Neutrophil (primary cell): ENCODE data around the gene STRAP.
"Not testable (repeated sequence)": the region's sequence is repeated elsewhere in the genome, so short reads cannot be mapped to it uniquely, and the experiment has no call there.

Experiments
- H3K27ac ChIP-seq: fragments of 200-600 bp; sonication (generic); 2 replicates; pipeline ENCODE4 v1.5.1; 2016; ENCODE audit warnings: mild to moderate bottlenecking, moderate library complexity
- H3K27me3 ChIP-seq: fragments of 200-600 bp; sonication (generic); 2 replicates; pipeline ENCODE4 v1.6.0; 2016; ENCODE audit warnings: mild to moderate bottlenecking
- H3K36me3 ChIP-seq: fragments of 200-600 bp; sonication (generic); 2 replicates; pipeline ENCODE4 v1.5.1; 2017
- H3K4me1 ChIP-seq, 2 experiments: fragments of 200-600 bp in 1 of 2; sonication (generic) in 1 of 2; 1 replicate in 1 of 2; 2 replicates in 1 of 2; pipeline versions ENCODE4 v1.5.1 to v1.6.1; 2013 to 2016; ENCODE audit warnings: low read depth in 1 of 2, low read length in 1 of 2, mild to moderate bottlenecking in 1 of 2, moderate library complexity in 1 of 2; ENCODE audit not compliant: control insufficient read depth in 1 of 2, insufficient read depth in 1 of 2
- H3K4me3 ChIP-seq, 2 experiments: fragments of 200-600 bp in 1 of 2; sonication (generic) in 1 of 2; 1 replicate in 1 of 2; 2 replicates in 1 of 2; pipeline ENCODE4 v1.5.1; 2013 to 2016; ENCODE audit warnings: low read depth in 1 of 2, low read length in 1 of 2, mild to moderate bottlenecking in 1 of 2, moderate library complexity in 1 of 2
- H3K9me3 ChIP-seq: fragments of 200-600 bp; sonication (generic); 2 replicates; pipeline ENCODE4 v1.5.1; 2016
- TF ChIP-seq, protein P1 (sequence below): fragments of 200-600 bp; sonication (generic); IDR thresholded peaks from 2 replicates; pipeline ENCODE4 v1.5.1; 2016; ENCODE audit warnings: antibody characterized with exemption

The STRAP gene

DNA sequence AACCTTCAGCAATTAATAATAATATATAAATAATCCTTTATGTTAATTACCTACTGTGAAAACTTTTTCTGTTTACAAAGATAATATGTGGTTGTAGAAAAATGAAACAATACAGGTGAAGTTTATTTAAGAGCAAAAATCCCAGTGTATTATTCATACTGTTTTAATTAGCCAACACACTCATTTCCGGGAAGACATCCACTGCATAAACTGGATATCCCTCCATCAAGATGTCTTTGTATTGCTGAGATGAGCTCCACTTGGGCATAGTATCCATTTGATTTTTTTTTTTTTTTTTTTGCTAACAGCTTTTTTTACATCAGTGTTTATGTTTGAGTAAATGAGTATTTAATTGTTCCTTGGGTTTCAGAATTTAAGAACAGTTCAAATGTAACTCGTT, 15.2 kb downstream of the STRAP start:
- Histone ChIP-seq H3K27ac (no peak overlapping the region), H3K9me3 (no peaks in the 10 kb centered on the region), H3K4me3 (no peak overlapping the region), H3K27me3 (no peaks in the 10 kb centered on the region), H3K4me1 (no peaks in the 10 kb centered on the region), H3K36me3 (peaks cover 68% of the 10 kb centered on the region)
- TF ChIP-seq, protein P1, sequence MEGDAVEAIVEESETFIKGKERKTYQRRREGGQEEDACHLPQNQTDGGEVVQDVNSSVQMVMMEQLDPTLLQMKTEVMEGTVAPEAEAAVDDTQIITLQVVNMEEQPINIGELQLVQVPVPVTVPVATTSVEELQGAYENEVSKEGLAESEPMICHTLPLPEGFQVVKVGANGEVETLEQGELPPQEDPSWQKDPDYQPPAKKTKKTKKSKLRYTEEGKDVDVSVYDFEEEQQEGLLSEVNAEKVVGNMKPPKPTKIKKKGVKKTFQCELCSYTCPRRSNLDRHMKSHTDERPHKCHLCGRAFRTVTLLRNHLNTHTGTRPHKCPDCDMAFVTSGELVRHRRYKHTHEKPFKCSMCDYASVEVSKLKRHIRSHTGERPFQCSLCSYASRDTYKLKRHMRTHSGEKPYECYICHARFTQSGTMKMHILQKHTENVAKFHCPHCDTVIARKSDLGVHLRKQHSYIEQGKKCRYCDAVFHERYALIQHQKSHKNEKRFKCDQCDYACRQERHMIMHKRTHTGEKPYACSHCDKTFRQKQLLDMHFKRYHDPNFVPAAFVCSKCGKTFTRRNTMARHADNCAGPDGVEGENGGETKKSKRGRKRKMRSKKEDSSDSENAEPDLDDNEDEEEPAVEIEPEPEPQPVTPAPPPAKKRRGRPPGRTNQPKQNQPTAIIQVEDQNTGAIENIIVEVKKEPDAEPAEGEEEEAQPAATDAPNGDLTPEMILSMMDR = no peak

DNA sequence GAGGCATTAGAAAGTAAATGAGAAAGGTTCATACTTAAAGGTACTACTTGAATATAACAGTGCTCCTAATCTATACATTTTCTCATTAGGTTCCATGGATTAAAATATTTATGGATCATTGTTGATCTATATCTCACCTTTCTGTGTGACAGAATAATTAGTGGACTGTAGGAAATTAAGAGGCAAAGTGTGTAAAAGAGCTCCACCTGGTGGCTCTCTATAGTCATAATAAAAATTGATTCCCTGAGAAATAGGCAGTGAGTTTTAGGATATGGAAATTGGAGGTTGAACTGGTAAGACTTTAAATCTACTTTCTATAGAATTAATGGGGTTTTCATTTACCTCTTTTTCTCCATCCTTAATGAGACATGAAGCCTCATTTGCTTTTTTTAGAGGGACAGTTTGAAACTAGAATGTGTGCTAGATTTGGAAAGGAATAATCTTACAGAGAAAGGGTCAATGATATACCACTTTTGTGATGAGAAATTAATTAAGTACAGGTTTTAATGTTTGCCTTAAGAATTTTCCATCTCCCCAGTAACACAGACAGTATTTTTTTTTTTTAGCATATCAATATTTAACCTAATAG, 17.2 kb downstream of the STRAP start:
- no peak overlapping the region for H3K4me3 ChIP-seq
- peaks cover 83% of the 10 kb centered on the region for H3K36me3 ChIP-seq
- no peaks in the 10 kb centered on the region for H3K4me1 ChIP-seq
- TF ChIP-seq, protein P1 = peak; percentile 49
- no peaks in the 10 kb centered on the region for H3K9me3 ChIP-seq
- no peaks in the 10 kb centered on the region for H3K27me3 ChIP-seq
- no peak overlapping the region for H3K27ac ChIP-seq

DNA sequence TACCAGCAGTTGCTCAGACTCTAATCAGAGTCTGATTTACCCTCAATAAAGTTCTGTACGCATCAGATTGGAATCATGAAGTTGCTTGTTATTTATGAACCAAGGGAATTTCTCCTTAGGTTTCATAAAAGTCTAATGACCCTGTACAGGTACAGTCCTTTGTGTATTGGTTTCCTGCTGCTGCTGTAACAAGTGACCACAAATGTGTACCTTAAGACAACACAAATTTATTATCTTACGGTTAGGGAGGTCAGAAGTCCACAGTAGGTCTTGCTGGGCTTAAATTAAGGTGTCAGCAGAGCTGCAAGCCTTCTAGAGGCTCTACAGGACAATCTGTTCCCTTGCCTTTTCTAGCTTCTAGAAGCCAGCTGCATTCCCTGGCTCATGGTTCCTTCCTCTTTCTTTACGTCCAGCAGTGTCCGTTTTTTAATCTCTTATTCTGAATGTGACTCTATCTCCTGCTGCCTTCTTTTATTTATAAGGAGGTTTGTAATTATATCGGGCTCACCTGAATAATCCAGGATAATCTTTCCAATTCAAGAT, 22.3 kb downstream of the STRAP start:
- H3K27ac ChIP-seq = no peak overlapping the region
- H3K4me3 ChIP-seq = no peak overlapping the region
- TF ChIP-seq, protein P1 = no peak
- H3K27me3 ChIP-seq = no peaks in the 10 kb centered on the region
- H3K36me3 ChIP-seq = peaks cover 55% of the 10 kb centered on the region
- H3K4me1 ChIP-seq = no peaks in the 10 kb centered on the region
- no peaks in the 10 kb centered on the region for H3K9me3 ChIP-seq

DNA sequence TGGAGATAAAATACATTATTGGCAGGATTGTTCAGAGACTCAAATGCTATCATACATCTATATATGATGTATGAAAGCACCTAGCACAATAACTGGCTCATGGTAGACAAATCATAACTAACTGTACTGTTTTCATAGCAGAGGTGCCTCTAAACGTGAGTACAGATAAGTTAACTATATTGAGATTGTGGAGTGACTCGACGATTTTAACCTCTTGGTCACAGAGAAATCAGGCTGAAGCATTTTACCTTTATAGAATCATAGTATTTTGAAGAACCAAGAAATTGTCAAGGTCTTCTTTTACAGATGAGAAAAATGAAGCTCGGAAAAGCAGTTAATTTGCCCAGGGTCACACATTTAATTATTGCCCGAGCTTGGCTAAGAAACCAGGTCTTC, 28.3 kb downstream of the STRAP start:
- Histone ChIP-seq H3K4me3 (peak overlapping the region in 1 of 2 experiments; percentile 77), H3K27ac (no peak overlapping the region), H3K9me3 (no peaks in the 10 kb centered on the region), H3K36me3 (peaks cover 8% of the 10 kb centered on the region), H3K27me3 (no peaks in the 10 kb centered on the region), H3K4me1 (peaks cover 11 to 12% of the 10 kb centered on the region in 2 experiments)
- TF ChIP-seq, protein P1 = no peak

DNA sequence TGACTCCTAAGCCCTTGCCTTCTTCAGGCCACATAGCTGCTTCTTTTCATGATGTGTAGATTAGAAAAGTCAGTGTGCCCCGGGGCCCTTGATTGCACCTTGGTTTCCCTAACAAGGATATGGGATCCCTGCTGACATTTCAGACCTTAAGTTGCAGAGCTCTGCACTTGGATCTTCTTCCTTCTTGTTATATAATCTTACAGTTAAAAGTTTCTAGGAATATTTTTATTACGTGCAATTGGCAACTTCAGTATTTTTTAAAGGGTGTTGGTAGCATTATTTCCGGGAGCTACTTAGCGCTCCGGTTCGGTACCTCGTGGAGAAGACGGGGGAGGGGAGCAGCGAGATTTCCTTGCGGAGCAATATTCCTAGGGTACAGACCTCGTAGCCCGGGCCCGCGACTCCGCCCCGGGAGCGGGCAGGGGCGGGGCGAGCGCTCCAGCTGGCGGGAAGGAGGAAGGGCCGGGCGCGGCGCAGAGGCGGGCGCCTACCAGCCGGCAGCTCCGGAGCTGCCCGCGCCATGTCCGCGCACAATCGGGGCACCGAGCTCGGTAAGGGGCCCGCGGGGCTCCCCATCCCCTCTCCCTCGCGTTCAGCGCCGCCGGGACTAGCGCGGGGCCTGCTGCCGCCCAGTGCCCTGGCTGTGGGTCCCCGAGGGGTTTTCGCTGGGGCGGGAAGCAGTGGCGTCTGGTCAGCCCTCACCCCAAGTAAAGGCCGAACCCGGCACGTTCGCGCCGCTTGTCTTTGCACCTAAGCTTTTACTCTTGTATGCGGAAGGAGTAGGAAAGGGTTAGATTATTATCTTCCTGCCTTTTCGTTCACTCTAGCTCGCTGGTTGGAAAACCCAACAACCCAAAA, 28.9 kb downstream of the STRAP start, which contains the start of gene DERA:
Gene DERA, plus strand, starts transcription at position 469 of the 858 bp plus-strand sequence. Its CDS starts 52 bp downstream, at position 521.
- TF ChIP-seq, protein P1 = peak; percentile 47
- Histone ChIP-seq H3K9me3 (no peaks in the 10 kb centered on the region), H3K27me3 (no peaks in the 10 kb centered on the region), H3K36me3 (peaks cover 8% of the 10 kb centered on the region), H3K4me3 (peak within 1 kb of the TSS; percentile 66 to 77), H3K27ac (peak within 1 kb of the TSS; percentile 84), H3K4me1 (peaks cover 11 to 12% of the 10 kb centered on the region in 2 experiments)

DNA sequence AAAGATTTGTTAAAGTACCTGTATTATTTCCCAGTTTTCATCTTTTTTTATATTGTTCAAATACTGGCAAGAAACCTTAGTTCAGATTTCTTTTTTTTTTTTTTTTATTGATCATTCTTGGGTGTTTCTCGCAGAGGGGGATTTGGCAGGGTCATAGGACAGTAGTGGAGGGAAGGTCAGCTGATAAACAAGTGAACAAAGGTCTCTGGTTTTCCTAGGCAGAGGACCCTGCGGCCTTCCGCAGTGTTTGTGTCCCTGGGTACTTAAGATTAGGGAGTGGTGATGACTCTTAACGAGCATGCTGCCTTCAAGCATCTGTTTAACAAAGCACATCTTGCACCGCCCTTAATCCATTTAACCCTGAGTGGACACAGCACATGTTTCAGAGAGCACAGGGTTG, 29.7 kb downstream of the STRAP start:
- H3K36me3 ChIP-seq, H3K27me3 ChIP-seq, H3K9me3 ChIP-seq: not testable (repeated sequence)
- H3K4me3 ChIP-seq = peak overlapping the region; percentile 66 to 77
- H3K27ac ChIP-seq = peak overlapping the region; percentile 84
- peaks cover 11 to 12% of the 10 kb centered on the region in 2 experiments for H3K4me1 ChIP-seq

DNA sequence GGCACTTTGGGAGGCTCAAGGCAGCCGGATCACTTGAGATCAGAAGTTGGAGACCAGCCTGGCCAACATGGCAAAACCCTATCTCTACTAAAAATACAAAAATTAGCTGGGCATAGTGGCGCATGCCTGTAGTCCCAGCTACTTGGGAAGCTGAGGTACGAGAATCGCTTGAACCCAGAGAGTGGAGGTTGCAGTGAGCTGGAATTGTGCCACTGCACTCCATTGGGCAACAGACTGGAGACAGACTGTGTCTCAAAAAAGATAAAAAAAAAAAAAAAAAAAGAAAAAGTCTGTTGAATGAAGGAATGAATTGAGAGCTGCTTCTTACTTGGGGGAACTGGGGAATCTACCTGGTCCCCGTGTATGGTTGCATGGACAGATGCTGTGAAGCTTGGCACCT, 31.9 kb downstream of the STRAP start:
- not testable (repeated sequence) for H3K9me3 ChIP-seq, H3K36me3 ChIP-seq, H3K4me3 ChIP-seq, H3K27ac ChIP-seq, H3K27me3 ChIP-seq
- peaks cover 11 to 12% of the 10 kb centered on the region in 2 experiments for H3K4me1 ChIP-seq
